Measurements from ENCODE around the gene CACNA1D.

The CACNA1D gene

DNA sequence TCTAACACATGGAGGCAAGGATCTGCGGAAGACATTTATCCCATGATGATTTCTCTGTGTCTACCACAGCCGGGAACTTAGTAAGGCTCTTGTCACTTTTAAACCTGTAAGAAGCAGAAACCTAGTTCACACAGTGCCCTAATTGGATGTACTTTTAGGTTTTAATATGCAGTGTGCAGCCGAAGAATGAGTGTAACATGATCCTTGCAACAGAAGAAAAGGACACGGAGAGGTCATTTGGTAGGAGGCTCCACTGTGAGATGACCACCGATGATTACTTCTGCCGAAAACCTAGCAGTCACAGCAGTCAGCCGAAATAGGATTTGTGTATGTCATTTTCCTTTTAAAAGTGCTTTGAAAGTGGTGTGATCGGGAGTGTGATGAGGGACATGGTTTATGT lies 6.8 kb downstream of the CACNA1D start:
- H3K9me3 Mint-ChIP-seq, result no peaks in the 10 kb centered on the region
- H3K27ac Mint-ChIP-seq, result no peak overlapping the region
- ATAC-seq (ENCODE audit: low read depth) (no peak), DNase-seq (ENCODE audit: low spot score in 2 of 2) (no peak)
- H3K36me3 Mint-ChIP-seq, result no peaks in the 10 kb centered on the region
- H3K4me3 Mint-ChIP-seq, result no peak overlapping the region
- H3K27me3 Mint-ChIP-seq, result peaks cover 11% of the 10 kb centered on the region
- H3K4me1 Mint-ChIP-seq, result peaks cover 8% of the 10 kb centered on the region

DNA sequence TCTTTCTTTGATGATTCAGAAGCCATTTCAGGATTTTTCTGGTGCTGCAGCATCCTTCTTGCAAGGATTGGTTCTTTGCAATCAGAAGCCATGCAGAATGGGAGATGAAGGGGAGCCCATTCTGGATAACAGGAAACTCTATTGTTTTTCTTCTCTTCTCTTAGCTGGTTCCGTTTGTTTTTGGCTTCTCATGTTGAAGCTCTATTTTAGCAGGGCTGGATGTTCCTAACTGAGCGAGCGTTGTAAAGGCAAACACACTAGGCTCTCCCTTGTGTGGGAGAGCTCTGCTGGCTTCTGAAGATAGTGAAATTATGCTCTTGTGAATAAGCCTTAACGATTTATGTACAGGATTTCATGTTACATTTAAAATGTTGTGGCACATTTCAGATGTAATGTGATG lies 8.3 kb downstream of the CACNA1D start:
- Mint-ChIP-seq H3K36me3 (no peaks in the 10 kb centered on the region), H3K27ac (no peak overlapping the region), H3K9me3 (no peaks in the 10 kb centered on the region), H3K4me3 (no peak overlapping the region), H3K4me1 (no peaks in the 10 kb centered on the region), H3K27me3 (peaks cover 4% of the 10 kb centered on the region)
- DNase-seq (ENCODE audit: low spot score in 2 of 2), result no peak
- ATAC-seq (ENCODE audit: low read depth), result no peak

DNA sequence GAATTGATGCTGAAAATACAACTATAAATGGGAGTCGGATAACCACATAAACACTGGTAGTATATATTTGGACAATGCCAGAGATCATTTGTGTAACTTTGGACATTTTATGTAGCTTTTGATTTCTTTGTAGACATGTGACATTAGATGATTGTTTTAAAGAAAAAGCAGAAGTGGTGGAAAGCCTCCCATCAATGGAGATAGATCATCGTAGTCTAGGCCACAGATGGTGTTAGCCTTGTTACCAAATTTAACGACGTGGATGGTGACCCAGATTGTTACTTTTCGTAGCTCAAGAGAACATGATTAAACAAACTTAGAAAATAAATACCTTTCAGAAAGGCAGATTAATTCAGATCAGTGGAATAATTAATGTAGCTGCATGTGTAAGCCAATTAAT lies 8.8 kb downstream of the CACNA1D start:
- DNase-seq (ENCODE audit: low spot score in 2 of 2), result no peak
- Mint-ChIP-seq H3K9me3 (no peaks in the 10 kb centered on the region), H3K27ac (no peak overlapping the region), H3K27me3 (peaks cover 5% of the 10 kb centered on the region), H3K4me3 (no peak overlapping the region), H3K36me3 (no peaks in the 10 kb centered on the region), H3K4me1 (no peaks in the 10 kb centered on the region)
- ATAC-seq (ENCODE audit: low read depth), result no peak

DNA sequence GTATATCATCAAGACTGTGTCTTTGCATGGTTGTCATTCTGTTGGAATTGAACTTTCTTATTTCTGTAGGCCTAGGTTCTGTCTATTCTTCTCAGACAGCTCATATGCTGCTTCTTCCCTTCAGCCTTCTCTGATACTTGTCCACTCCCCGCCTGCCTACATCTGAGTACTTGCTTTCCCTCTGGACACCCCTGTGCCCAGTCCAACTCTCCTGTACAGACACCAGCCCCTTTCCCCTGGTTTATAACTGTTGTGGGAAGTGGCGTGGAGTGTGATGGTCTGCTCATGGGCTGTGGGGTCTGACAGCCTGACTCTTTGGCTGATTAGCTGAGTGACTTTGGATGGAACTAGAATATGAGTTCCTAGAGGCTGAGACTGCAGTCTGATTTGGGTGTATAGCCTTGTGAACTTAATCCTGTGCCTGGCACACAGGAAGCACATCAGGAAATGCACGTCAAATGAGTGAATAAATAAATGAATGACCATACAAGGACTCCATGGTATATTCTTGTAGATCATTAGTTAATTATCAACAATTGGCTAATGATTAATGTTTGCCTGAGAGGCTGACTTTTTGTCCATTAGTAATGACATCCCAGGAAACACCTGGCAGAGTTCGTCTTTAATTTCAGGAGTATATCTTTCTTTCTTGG lies 11.8 kb downstream of the CACNA1D start:
- no peak for DNase-seq (ENCODE audit: low spot score in 2 of 2)

DNA sequence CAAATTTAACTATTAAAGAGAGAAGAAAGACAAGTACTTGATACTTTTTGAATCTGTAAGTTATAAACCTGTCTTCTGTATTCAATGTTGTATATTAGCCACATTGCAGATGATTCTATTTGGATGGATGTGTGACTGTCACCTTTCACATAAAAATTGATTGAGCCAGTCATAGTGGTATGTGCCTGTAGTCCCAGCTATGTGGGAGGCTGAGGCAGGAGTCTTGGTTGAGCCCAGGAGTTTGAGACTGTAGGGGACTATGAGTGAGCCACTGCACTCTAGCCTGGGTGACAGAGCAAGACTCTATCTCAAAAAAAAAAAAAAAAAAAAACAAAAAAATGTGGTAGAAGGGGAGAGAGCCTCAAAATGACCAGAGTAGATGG lies 12.3 kb downstream of the CACNA1D start:
- peaks cover 14% of the 10 kb centered on the region for H3K27me3 Mint-ChIP-seq
- no peak overlapping the region for H3K4me3 Mint-ChIP-seq
- H3K4me1 Mint-ChIP-seq, result no peaks in the 10 kb centered on the region
- no peak overlapping the region for H3K27ac Mint-ChIP-seq
- DNase-seq (ENCODE audit: low spot score in 2 of 2) (no peak), ATAC-seq (ENCODE audit: low read depth) (no peak)
- no peaks in the 10 kb centered on the region for H3K36me3 Mint-ChIP-seq
- H3K9me3 Mint-ChIP-seq, result no peaks in the 10 kb centered on the region

More for the DNA sequence above, 11.8 kb downstream of the CACNA1D start:
- Mint-ChIP-seq H3K4me1 (no peaks in the 10 kb centered on the region), H3K9me3 (no peaks in the 10 kb centered on the region), H3K36me3 (no peaks in the 10 kb centered on the region), H3K27me3 (peaks cover 14% of the 10 kb centered on the region), H3K27ac (no peak overlapping the region), H3K4me3 (no peak overlapping the region)
- no peak for ATAC-seq (ENCODE audit: low read depth)

DNA sequence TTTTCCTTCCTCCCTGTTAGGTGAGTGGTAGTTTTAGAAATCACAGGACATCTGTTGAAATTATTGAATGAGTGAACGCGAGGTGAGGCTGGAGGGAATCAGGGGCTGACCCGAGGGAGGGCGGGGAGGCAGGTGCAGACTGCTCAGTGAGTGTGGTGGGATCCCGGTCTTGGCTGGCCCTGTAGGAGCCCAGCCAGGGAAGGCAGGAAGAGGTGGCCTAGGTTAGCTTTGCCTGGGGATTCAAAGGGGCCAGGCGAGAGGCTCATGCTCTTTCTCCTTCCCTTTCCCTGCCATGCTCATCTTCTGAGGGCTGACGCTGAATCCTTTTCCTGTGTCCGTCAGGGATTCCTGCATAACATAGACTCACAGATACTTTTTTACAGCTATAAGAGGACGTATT lies 15.1 kb downstream of the CACNA1D start:
- H3K27me3 Mint-ChIP-seq, result peaks cover 21% of the 10 kb centered on the region
- no peak for ATAC-seq (ENCODE audit: low read depth)
- H3K4me3 Mint-ChIP-seq, result no peak overlapping the region
- no peak for DNase-seq (ENCODE audit: low spot score in 2 of 2)
- H3K36me3 Mint-ChIP-seq, result no peaks in the 10 kb centered on the region
- no peaks in the 10 kb centered on the region for H3K9me3 Mint-ChIP-seq
- no peaks in the 10 kb centered on the region for H3K4me1 Mint-ChIP-seq
- H3K27ac Mint-ChIP-seq, result no peak overlapping the region

DNA sequence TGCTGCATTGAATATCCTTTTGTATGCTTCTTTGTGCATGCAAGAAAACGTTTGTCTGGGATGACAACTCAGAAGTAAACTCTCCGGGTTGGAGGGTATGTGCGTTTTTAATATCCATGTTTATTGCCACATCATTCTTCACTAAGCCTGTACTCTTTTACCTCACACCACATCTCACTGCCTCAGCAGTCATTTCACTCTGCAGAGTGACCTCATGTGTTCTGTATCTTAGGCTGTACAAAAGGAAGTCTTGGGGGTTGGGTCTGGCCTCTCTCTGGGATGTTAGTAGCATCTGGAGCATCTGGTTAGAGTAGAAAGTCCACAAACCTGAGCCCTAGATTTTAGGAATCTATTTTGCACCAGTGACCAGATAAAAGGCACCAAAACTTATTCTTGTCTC lies 16.1 kb downstream of the CACNA1D start:
- H3K4me1 Mint-ChIP-seq, result no peaks in the 10 kb centered on the region
- no peak overlapping the region for H3K4me3 Mint-ChIP-seq
- DNase-seq (ENCODE audit: low spot score in 2 of 2) (no peak), ATAC-seq (ENCODE audit: low read depth) (no peak)
- no peaks in the 10 kb centered on the region for H3K9me3 Mint-ChIP-seq
- H3K27ac Mint-ChIP-seq, result no peak overlapping the region
- no peaks in the 10 kb centered on the region for H3K36me3 Mint-ChIP-seq
- H3K27me3 Mint-ChIP-seq, result peaks cover 21% of the 10 kb centered on the region

DNA sequence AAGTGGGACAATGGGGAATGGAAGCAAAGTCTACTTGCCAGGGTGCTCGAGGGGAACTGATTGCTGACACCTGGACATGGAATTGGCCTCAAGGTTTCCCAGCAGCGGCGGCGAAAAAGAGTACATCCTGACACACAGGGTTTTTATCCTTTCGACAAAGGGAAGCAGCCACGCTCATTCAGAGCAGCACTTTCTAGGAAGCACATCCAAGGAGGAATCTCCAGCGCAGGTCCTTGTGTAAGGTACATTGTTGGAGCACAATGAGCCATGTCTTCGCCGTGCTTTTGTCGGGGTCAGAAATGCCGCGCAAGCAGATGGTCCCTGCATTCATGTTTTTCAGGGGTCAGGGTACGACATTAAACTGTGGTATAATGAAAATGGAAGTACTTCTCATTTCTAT lies 16.8 kb downstream of the CACNA1D start:
- Mint-ChIP-seq H3K4me1 (no peaks in the 10 kb centered on the region), H3K27ac (no peak overlapping the region), H3K9me3 (no peaks in the 10 kb centered on the region), H3K4me3 (no peak overlapping the region), H3K36me3 (no peaks in the 10 kb centered on the region), H3K27me3 (peaks cover 19% of the 10 kb centered on the region)
- no peak for ATAC-seq (ENCODE audit: low read depth)
- no peak for DNase-seq (ENCODE audit: low spot score in 2 of 2)

DNA sequence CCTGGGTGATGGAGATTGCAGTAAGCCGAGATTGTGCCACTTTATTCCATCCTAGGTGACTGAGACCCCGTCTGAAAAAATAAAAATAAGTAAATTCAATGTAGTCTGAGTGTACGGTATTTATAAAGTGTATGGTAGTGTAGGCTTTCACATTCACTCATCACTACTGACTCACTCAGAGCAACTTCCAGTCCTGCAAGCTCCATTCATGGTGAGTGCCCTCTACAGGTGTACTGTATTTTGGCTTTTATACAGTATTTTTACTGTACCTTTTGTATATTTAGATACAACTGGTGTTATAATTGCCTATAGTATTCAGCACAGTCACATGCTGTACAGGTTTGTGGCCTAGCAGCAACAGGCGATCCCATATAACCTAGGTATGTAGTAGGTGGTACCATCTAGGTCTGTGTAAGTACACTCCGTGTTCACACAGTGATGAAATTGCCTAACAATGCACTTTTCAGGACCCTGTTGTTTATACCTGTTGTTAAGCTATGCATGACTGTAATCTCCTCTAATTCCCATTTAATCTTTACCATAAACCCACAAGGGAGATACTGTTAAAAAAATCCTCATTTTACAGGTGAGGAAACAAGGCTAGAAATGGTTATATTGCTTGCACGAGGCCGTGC lies 19.3 kb downstream of the CACNA1D start:
- H3K27me3 Mint-ChIP-seq, result peaks cover 15% of the 10 kb centered on the region
- ATAC-seq (ENCODE audit: low read depth) (no peak), DNase-seq (ENCODE audit: low spot score in 2 of 2) (no peak)
- no peaks in the 10 kb centered on the region for H3K36me3 Mint-ChIP-seq
- no peaks in the 10 kb centered on the region for H3K9me3 Mint-ChIP-seq
- no peak overlapping the region for H3K4me3 Mint-ChIP-seq
- H3K4me1 Mint-ChIP-seq, result no peaks in the 10 kb centered on the region
- no peak overlapping the region for H3K27ac Mint-ChIP-seq

DNA sequence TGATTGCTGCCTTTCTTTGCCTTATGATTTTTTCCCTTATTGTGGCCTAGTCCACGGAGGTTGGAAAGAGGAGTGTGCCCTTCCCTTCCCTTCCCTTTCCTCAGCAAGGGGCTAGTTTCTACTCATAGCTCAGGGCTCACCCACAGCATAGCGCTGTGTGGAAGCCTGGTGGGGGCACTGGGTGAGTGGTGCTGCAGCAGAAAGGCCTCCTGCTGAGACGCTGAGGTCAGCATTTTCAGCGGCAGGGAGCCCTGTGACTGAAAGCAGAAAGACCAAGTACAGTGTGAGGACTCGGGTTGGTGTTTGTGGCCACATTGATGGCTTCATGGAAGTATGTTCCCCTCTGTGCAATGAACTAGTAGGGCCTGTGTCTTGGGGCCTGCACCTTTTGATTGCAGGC lies 21.9 kb downstream of the CACNA1D start:
- Mint-ChIP-seq H3K9me3 (no peaks in the 10 kb centered on the region), H3K27ac (no peak overlapping the region), H3K27me3 (peaks cover 7% of the 10 kb centered on the region), H3K4me3 (no peak overlapping the region), H3K4me1 (no peaks in the 10 kb centered on the region), H3K36me3 (no peaks in the 10 kb centered on the region)
- DNase-seq (ENCODE audit: low spot score in 2 of 2) (no peak), ATAC-seq (ENCODE audit: low read depth) (no peak)

DNA sequence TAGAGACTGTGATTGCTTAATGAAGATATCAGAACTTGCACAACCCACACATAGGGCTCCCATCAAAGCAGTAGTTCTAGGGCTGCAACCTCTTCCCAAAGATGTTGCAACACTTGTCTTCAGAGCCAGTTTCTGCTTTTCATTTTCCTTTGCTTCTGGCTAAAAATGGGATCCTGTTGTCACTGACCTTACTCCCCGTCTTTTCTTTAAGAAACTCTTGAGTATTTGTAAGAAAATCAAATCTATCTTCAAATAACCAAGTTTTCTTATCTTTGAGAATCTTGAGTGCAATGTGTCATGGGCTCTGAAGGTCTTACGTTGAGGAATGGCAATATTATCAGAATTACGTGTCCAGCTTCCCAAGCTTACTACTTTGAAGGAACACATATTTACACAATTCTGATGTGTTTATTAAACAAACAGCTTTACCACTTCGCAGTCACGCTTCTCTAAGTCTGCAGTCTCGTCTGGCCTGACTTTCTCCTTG lies 24.1 kb downstream of the CACNA1D start:
- Mint-ChIP-seq H3K36me3 (no peaks in the 10 kb centered on the region), H3K27ac (no peak overlapping the region), H3K27me3 (peaks cover 5% of the 10 kb centered on the region), H3K4me3 (no peak overlapping the region), H3K9me3 (no peaks in the 10 kb centered on the region), H3K4me1 (no peaks in the 10 kb centered on the region)
- DNase-seq (ENCODE audit: low spot score in 2 of 2) (no peak), ATAC-seq (ENCODE audit: low read depth) (no peak)

DNA sequence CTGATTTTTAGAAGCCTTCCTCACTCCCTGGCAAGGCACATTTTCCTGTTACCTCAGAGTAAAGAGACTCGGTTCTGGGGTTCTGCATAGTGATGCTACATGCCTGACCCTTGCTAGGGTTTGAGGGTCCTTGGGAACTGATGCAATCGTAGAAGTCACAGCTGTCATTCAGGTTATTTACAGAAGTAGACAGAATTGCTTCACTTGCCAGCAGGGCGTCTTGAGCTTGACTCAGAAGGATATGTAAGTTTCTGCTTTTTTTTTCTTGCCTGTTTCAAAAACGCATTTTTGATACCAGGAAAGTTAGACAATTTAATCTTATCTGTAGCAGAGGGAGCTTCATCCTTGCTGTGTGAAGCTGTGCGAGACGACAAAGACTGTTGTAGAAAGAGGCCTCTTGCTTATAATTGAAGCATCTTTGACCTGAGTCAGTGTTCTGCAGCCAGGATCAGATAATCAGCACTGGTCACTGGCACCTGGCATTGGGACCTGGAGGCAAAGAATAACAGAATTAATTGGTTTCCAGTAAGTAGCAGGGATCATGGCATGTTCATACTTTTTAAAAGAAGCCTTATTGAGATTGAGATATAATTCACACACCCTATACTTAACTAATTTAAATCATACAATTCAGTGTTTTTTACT lies 24.8 kb downstream of the CACNA1D start:
- no peak for DNase-seq (ENCODE audit: low spot score in 2 of 2)
- no peak overlapping the region for H3K27ac Mint-ChIP-seq

DNA sequence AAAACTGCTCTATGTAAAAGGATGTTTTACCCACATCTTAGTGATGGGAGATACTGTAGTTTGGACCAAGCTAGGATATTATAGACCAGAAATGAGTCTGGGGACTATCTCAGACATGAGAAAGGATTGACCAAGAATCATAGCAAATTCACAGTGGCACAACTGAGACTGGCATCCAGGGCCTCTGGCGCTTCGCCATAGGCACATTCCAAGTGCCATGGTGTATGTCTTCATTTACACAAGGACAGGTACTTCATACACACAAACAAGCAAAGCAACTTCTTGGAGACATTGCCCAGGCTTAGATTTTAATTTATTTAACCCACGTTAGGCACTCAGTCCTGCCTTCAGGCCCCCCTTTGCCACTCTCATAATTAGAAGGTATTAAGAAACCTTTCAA lies 28.9 kb downstream of the CACNA1D start:
- H3K27ac Mint-ChIP-seq, result no peak overlapping the region
- DNase-seq (ENCODE audit: low spot score in 2 of 2), result no peak
- H3K9me3 Mint-ChIP-seq, result no peaks in the 10 kb centered on the region
- ATAC-seq (ENCODE audit: low read depth), result no peak
- no peak overlapping the region for H3K4me3 Mint-ChIP-seq
- no peaks in the 10 kb centered on the region for H3K4me1 Mint-ChIP-seq
- no peaks in the 10 kb centered on the region for H3K36me3 Mint-ChIP-seq
- peaks cover 4% of the 10 kb centered on the region for H3K27me3 Mint-ChIP-seq

More for the DNA sequence above, 24.8 kb downstream of the CACNA1D start:
- H3K36me3 Mint-ChIP-seq, result no peaks in the 10 kb centered on the region
- no peaks in the 10 kb centered on the region for H3K4me1 Mint-ChIP-seq
- no peak overlapping the region for H3K4me3 Mint-ChIP-seq
- no peak for ATAC-seq (ENCODE audit: low read depth)
- no peaks in the 10 kb centered on the region for H3K9me3 Mint-ChIP-seq
- peaks cover 4% of the 10 kb centered on the region for H3K27me3 Mint-ChIP-seq

DNA sequence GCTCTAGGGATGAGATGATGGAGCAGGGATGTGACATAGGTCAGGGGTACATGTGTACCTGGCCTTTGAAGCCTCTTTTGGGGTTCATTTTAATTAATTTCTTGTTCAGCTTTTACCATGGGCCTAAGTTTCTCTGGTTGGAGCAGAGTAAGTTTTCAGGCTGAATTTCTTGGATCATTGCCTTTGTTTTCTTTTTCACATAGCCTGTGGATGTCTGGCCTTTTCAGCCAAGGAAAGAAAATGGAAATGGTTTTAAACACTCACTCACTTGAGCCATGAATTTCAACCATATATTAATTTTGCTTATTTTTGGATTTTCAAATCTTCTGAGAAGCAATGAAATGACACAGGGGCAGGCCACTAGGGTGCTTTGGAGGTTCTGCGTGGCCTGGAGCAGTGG lies 30.2 kb downstream of the CACNA1D start:
- no peak overlapping the region for H3K27ac Mint-ChIP-seq
- H3K9me3 Mint-ChIP-seq, result no peaks in the 10 kb centered on the region
- H3K36me3 Mint-ChIP-seq, result no peaks in the 10 kb centered on the region
- peaks cover 4% of the 10 kb centered on the region for H3K27me3 Mint-ChIP-seq
- ATAC-seq (ENCODE audit: low read depth) (no peak), DNase-seq (ENCODE audit: low spot score in 2 of 2) (no peak)
- no peak overlapping the region for H3K4me3 Mint-ChIP-seq
- H3K4me1 Mint-ChIP-seq, result no peaks in the 10 kb centered on the region

Measured in memory B cell (primary cell).